Measurements from ENCODE around the gene CAMTA1.

Gene CAMTA1

DNA sequence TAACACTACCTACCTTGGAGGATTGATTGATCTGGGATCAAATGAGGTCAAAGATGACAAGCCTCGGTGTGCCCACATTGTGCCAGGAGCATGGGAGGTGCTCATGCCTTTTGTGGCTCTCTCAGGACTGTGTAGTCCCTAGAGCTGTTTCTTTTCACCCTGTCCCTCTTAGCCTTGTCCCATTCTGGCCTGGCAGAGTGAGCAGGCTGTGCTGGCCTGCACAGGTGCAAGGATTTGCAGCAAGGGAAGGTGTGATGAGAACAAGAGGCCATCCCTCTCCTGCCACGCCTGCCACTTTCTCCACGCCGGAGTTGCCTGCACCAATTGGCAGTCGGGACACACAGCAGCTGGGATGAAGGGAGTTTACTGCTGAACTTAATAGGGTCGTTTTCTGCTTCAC lies 575.3 kb downstream of the CAMTA1 start:
- TF ChIP-seq, protein P1, sequence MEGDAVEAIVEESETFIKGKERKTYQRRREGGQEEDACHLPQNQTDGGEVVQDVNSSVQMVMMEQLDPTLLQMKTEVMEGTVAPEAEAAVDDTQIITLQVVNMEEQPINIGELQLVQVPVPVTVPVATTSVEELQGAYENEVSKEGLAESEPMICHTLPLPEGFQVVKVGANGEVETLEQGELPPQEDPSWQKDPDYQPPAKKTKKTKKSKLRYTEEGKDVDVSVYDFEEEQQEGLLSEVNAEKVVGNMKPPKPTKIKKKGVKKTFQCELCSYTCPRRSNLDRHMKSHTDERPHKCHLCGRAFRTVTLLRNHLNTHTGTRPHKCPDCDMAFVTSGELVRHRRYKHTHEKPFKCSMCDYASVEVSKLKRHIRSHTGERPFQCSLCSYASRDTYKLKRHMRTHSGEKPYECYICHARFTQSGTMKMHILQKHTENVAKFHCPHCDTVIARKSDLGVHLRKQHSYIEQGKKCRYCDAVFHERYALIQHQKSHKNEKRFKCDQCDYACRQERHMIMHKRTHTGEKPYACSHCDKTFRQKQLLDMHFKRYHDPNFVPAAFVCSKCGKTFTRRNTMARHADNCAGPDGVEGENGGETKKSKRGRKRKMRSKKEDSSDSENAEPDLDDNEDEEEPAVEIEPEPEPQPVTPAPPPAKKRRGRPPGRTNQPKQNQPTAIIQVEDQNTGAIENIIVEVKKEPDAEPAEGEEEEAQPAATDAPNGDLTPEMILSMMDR (IDR thresholded peaks at IDR 0.05; ENCODE audit: low read depth, low read length) = no peak

GRCh38 chr1:7362947-7363346 lies 577.7 kb downstream of the CAMTA1 start:
- no peak overlapping the region for H3K4me3 ChIP-seq (ENCODE audit: low read depth, low read length)
- TF ChIP-seq, protein P1 (IDR thresholded peaks at IDR 0.05; ENCODE audit: low read depth, low read length) = no peak

More for the DNA sequence above, 575.3 kb downstream of the CAMTA1 start:
- no peak overlapping the region for H3K4me3 ChIP-seq (ENCODE audit: low read depth, low read length)

GRCh38 chr1:7363450-7363849 lies 578.2 kb downstream of the CAMTA1 start:
- no peak overlapping the region for H3K4me3 ChIP-seq (ENCODE audit: low read depth, low read length)
- TF ChIP-seq, protein P1 (IDR thresholded peaks at IDR 0.05; ENCODE audit: low read depth, low read length) = no peak

- TF ChIP-seq, protein P1 (IDR thresholded peaks at IDR 0.05; ENCODE audit: low read depth, low read length) = no peak
- no peak overlapping the region for H3K4me3 ChIP-seq (ENCODE audit: low read depth, low read length)
Measured at GRCh38 chr1:7365706-7366105, 580.5 kb downstream of the CAMTA1 start.

GRCh38 chr1:7366286-7366954 lies 581.2 kb downstream of the CAMTA1 start:
- no peak overlapping the region for H3K4me3 ChIP-seq (ENCODE audit: low read depth, low read length)
- TF ChIP-seq, protein P1 (IDR thresholded peaks at IDR 0.05; ENCODE audit: low read depth, low read length) = no peak

- TF ChIP-seq, protein P1 (IDR thresholded peaks at IDR 0.05; ENCODE audit: low read depth, low read length) = no peak
- no peak overlapping the region for H3K4me3 ChIP-seq (ENCODE audit: low read depth, low read length)
Measured at GRCh38 chr1:7366955-7367665, 581.9 kb downstream of the CAMTA1 start.

GRCh38 chr1:7369866-7370265 lies 584.6 kb downstream of the CAMTA1 start:
- TF ChIP-seq, protein P1 (IDR thresholded peaks at IDR 0.05; ENCODE audit: low read depth, low read length) = no peak
- no peak overlapping the region for H3K4me3 ChIP-seq (ENCODE audit: low read depth, low read length)

Data from WI38 (cell line).